ENCODE results near the gene GZF1.

DNA sequence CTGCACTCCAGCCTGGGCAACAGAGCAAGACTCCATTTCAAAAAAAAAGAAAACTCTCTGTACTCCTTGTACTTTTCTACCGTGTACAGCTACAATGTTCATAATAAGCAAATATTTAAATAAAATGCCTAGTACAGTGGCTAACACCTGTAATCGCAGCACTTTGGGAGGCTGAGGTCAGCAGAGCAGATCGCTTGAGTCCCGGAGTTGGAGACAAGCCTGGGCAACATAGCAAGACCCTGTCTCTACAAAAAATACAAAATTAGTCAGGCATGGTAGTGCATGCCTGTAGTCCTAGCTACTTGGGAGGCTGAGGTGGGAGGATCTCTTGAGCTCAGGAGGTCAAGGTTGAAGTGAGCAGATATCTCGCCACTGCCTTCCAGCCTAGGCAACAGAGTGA, 53.6 kb downstream of the GZF1 start:
- TF ChIP-seq, protein P1, sequence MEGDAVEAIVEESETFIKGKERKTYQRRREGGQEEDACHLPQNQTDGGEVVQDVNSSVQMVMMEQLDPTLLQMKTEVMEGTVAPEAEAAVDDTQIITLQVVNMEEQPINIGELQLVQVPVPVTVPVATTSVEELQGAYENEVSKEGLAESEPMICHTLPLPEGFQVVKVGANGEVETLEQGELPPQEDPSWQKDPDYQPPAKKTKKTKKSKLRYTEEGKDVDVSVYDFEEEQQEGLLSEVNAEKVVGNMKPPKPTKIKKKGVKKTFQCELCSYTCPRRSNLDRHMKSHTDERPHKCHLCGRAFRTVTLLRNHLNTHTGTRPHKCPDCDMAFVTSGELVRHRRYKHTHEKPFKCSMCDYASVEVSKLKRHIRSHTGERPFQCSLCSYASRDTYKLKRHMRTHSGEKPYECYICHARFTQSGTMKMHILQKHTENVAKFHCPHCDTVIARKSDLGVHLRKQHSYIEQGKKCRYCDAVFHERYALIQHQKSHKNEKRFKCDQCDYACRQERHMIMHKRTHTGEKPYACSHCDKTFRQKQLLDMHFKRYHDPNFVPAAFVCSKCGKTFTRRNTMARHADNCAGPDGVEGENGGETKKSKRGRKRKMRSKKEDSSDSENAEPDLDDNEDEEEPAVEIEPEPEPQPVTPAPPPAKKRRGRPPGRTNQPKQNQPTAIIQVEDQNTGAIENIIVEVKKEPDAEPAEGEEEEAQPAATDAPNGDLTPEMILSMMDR (IDR thresholded peaks at IDR 0.05; ENCODE audit: insufficient read depth, low read depth, low read length), result no peak
- no peak for TF ChIP-seq EZH2 (IDR thresholded peaks at IDR 0.05; ENCODE audit: insufficient read depth, low read length)

Data from astrocyte (in vitro differentiated cells and primary cell).